Psoas muscle (tissue), 8 donors: Measurements from ENCODE around the gene STK36. TPM values are rescaled to one million over a fixed set of nuclear protein-coding genes. Genes with fewer than 3 reads are reported as not detected.

Source experiments
- ATAC-seq, 4 donors: fragments of 200-7000 bp; cut with Tn5 transposase; one replicate each; pipeline ENCODE4 v1.9.1; 2020; ENCODE audit warnings: moderate library complexity in 3 of 4, mild to moderate bottlenecking in 2 of 4
- DNase-seq, 2 donors: peaks; one replicate each; pipeline ENCODE4 v3.0.0-alpha.2; 2020
- H3K27ac ChIP-seq: fragments of 200-600 bp; one replicate; pipeline ENCODE4 v1.8.0; 2022
- H3K27me3 ChIP-seq, 3 donors: fragments of 200-600 bp in 1 of 3; one replicate each; pipeline versions ENCODE4 v1.6.1 to v1.8.0; 2013 to 2022; ENCODE audit warnings: low read length in 2 of 3, mild to moderate bottlenecking in 2 of 3, moderate library complexity in 1 of 3; ENCODE audit not compliant: insufficient read depth in 3 of 3
- H3K36me3 ChIP-seq, 2 donors: fragments of 200-600 bp in 1 of 2; one replicate each; pipeline versions ENCODE4 v1.6.1 to v1.8.0; 2013 to 2022; ENCODE audit warnings: low read depth in 1 of 2, mild to moderate bottlenecking in 1 of 2, moderate library complexity in 1 of 2; ENCODE audit not compliant: insufficient read depth in 1 of 2
- H3K4me1 ChIP-seq: fragments of 200-600 bp; one replicate; pipeline ENCODE4 v1.8.0; 2022
- H3K4me3 ChIP-seq: fragments of 200-600 bp; one replicate; pipeline ENCODE4 v1.8.0; 2022; ENCODE audit warnings: mild to moderate bottlenecking
- H3K9me3 ChIP-seq: fragments of 200-600 bp; one replicate; pipeline ENCODE4 v1.8.0; 2022
- CTCF ChIP-seq: fragments of 200-600 bp; IDR thresholded peaks from one replicate; pipeline ENCODE4 v1.8.0; 2022; ENCODE audit warnings: antibody characterized with exemption
- WGBS, 3 donors: extraction: QIAGEN DNeasy Blood & Tissue Kit; methylation state at CpG; one replicate each; pipeline versions ENCODE4 v1.1.6 to v1.1.7; 2013; 5-methylcytosine and 5-hydroxymethylcytosine counted together
- intact Hi-C, 2 donors: fragments of 100-400 bp; cut with DNase I; formaldehyde crosslinking; loops; one replicate each; pipeline versions ENCODE4 v1.11.0 to v1.14.2; 2022
- polyA plus RNA-seq, 3 donors: library from polyadenylated mRNA; stranded (reverse); fragments of 200-250 nt; gene quantifications; one replicate each; pipeline ENCODE4 v1.2.3, GENCODE V29; 2013
- total RNA-seq, 4 donors: library from RNA; stranded (reverse); fragmentation: NEBNext Ultra II Directional in 2 of 4; extraction: Animal tissue kit (Norgen Biotek cat#: 25700) in 2 of 4; gene quantifications; one replicate each; pipeline versions ENCODE4 v1.2.1 to v1.2.4, GENCODE V29; 2021 to 2023
- donor health status: healthy with polysubstance abuse.
- donor health status: DM: no; HTN: no; CAD: no; lungs with moderate emphysema.
- donor health status: Bipolar disorder and iron deficiency.
- donor health status: healthy.
- donor health status: DM: yes; HTN: yes; CAD: no.
- donor health status: DM: no; HTN: no; CAD: no.
- donor health status: DM: no; HTN: no; CAD: no.
- donor health status: DM: yes; HTN: yes; CAD: no.

The STK36 gene
- total and polyA plus RNA-seq, 7 donors: 3.7 to 11.3 (median 7.3) TPM

DNA sequence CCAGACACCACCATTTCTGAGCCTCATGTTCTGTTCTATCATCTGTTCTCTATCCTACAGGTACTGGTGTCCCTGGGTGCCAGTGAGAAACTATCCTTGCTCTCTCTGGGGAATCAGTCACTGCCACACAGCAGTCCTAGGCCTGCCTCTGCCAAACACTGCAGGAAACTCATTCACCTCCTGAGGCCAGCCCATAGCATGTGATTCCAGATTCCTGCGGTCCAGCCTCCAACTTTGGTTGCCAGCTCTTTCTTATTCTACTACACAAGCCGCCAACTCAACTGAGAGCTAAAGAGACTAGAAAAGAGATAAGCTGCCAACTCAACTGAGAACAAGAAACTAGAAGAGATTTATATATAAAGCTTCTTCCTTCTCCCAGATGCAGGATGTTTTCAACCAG is 29.9 kb downstream of the STK36 start:
- Histone ChIP-seq H3K36me3 (peaks cover 2 to 25% of the 10 kb centered on the region in 2 donors), H3K27ac (no peak overlapping the region), H3K9me3 (no peaks in the 10 kb centered on the region), H3K4me3 (no peak overlapping the region), H3K4me1 (no peaks in the 10 kb centered on the region), H3K27me3 (no peaks in the 10 kb centered on the region)
- intact Hi-C loops: no loop called here
- peak in 2 of 4 donors; percentile 23 to 63 for ATAC-seq
- TF ChIP-seq CTCF: no peak
- no peak for DNase-seq
- WGBS, 3 donors: 87 to 88% (median 88%) methylated on average over 2 of the region's 2 CpGs

GRCh38 chr2:218703341-218703740 is 31.5 kb downstream of the STK36 start:
- no peak for ATAC-seq
- intact Hi-C loops: no loop called here
- no peak for TF ChIP-seq CTCF

DNA sequence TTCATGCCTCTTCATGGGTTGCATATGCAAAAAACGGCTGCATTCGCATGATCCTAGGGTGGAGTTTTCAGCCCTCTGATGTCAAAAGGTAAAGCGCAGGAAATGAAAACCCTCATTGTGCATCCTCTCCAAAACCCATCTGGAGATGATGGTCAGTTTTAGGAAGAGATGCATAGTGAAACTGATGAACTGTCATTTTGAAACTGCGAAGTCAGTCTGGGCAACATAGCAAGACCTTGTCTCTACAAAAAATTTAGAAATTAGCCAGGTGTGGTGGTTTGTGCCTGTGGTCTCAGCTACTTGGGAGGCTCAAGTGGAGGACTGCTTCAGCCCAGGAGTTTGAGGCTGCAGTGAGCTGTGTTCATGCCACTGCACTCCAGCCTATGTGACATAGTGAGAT is 36.2 kb downstream of the STK36 start:
- Histone ChIP-seq H3K4me3 (no peak overlapping the region), H3K27me3 (no peaks in the 10 kb centered on the region), H3K36me3 (peaks cover 0 to 2% of the 10 kb centered on the region in 2 donors), H3K9me3 (no peaks in the 10 kb centered on the region), H3K4me1 (peaks cover 9% of the 10 kb centered on the region), H3K27ac (no peak overlapping the region)
- no peak for TF ChIP-seq CTCF
- DNase-seq: no peak
- intact Hi-C loops: no loop called here
- 93 to 95% (median 93%) methylated on average over 4 of the region's 4 CpGs for WGBS, 3 donors
- no peak for ATAC-seq

More at GRCh38 chr2:218703341-218703740, 31.5 kb downstream of the STK36 start:
- no peaks in the 10 kb centered on the region for H3K27me3 ChIP-seq
- no peaks in the 10 kb centered on the region for H3K4me1 ChIP-seq
- H3K27ac ChIP-seq: no peak overlapping the region
- H3K9me3 ChIP-seq: no peaks in the 10 kb centered on the region
- no peak overlapping the region for H3K4me3 ChIP-seq
- no peak for DNase-seq
- 81 to 91% (median 82%) methylated on average over 4 of the region's 4 CpGs for WGBS, 3 donors
- peaks cover 2 to 21% of the 10 kb centered on the region in 2 donors for H3K36me3 ChIP-seq

GRCh38 chr2:218709908-218710307 is 38.0 kb downstream of the STK36 start:
- no peak for DNase-seq
- H3K27me3 ChIP-seq: no peaks in the 10 kb centered on the region
- 82 to 87% (median 83%) methylated on average over 8 of the region's 8 CpGs for WGBS, 3 donors
- TF ChIP-seq CTCF: no peak
- no peaks in the 10 kb centered on the region for H3K9me3 ChIP-seq
- H3K27ac ChIP-seq: peak overlapping the region; percentile 92
- H3K36me3 ChIP-seq: no peaks in the 10 kb centered on the region
- H3K4me1 ChIP-seq: peaks cover 9% of the 10 kb centered on the region
- H3K4me3 ChIP-seq: peak overlapping the region; percentile 91
- intact Hi-C loops: loop anchor here in 1 of 2 donors (5.0 kb wide), 1 partner anchor 72 kb away; the partner anchor contains the start of gene CYP27A1
- no peak for ATAC-seq

DNA sequence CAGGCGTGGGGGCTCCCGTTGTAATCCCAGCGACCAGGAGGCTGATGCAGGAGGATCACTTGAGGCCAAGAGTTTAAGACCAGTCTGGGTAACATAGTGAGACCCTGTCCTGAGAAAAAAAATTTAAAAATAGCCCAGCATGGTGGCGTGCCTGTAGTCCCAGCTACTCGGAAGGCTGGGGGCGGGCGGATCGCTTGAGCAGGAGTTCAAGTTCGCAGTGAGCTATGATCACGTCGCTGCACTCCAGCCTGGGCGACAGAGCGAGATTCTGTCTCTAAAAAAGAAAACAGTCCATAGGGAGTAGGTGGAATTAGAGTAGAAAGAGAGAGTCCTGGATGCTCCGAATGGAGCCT is 38.4 kb downstream of the STK36 start:
- no peak for TF ChIP-seq CTCF
- Histone ChIP-seq H3K4me3 (peak overlapping the region; percentile 91), H3K9me3 (no peaks in the 10 kb centered on the region), H3K27me3 (no peaks in the 10 kb centered on the region), H3K36me3 (no peaks in the 10 kb centered on the region), H3K27ac (peak overlapping the region; percentile 92), H3K4me1 (peaks cover 9% of the 10 kb centered on the region)
- DNase-seq (no peak), ATAC-seq (peak in 2 of 4 donors; percentile 5 to 16)
- intact Hi-C loops: loop anchor here in 1 of 2 donors (5.0 kb wide), 1 partner anchor 72 kb away; the partner anchor contains the start of gene CYP27A1
- WGBS, 3 donors: 38 to 49% (median 41%) methylated on average over 14 of the region's 14 CpGs
